HG03460 (cell line): ENCODE data around the gene STK40.

Experiments
- ATAC-seq: cut with Tn5 transposase; IDR thresholded peaks from one replicate; pipeline ENCODE4 v1.9.1; 2021; ENCODE audit not compliant: unreplicated experiment

STK40 gene

GRCh38 chr1:36398370-36398977 is 12.8 kb upstream of the STK40 start:
- ATAC-seq, result no peak

- peak; percentile 85 for ATAC-seq
Observed at GRCh38 chr1:36397378-36398230, 11.9 kb upstream of the STK40 start, which contains the start of gene LSM10. Gene LSM10 (minus strand): TSS chr1:36397908. CDS start chr1:36394129, 3,779 bp downstream.

GRCh38 chr1:36397083-36397377 is 11.3 kb upstream of the STK40 start:
- peak; percentile 34 for ATAC-seq

- no peak for ATAC-seq
Observed at GRCh38 chr1:36396359-36396758, 10.6 kb upstream of the STK40 start.

GRCh38 chr1:36393686-36394085 is 8.0 kb upstream of the STK40 start:
- ATAC-seq, result no peak

- ATAC-seq, result no peak
Observed at GRCh38 chr1:36392836-36393235, 7.1 kb upstream of the STK40 start.

- ATAC-seq, result no peak
Observed at GRCh38 chr1:36391271-36391670, 5.5 kb upstream of the STK40 start.

- ATAC-seq, result no peak
Observed at GRCh38 chr1:36390411-36390810, 4.7 kb upstream of the STK40 start.

GRCh38 chr1:36389999-36390398 is 4.3 kb upstream of the STK40 start:
- ATAC-seq, result no peak

- no peak for ATAC-seq
Observed at GRCh38 chr1:36389261-36389660, 3.5 kb upstream of the STK40 start.

- ATAC-seq, result no peak
Observed at GRCh38 chr1:36387141-36387949, 1.6 kb upstream of the STK40 start.

GRCh38 chr1:36386265-36387140 is 779 bp upstream of the STK40 start:
- ATAC-seq, result peak; percentile 53

GRCh38 chr1:36384542-36385409 is 948 bp downstream of the STK40 start:
- ATAC-seq, result no peak

GRCh38 chr1:36383240-36383639 is 2.5 kb downstream of the STK40 start:
- ATAC-seq, result no peak

GRCh38 chr1:36382669-36383068 is 3.1 kb downstream of the STK40 start:
- ATAC-seq, result no peak

- ATAC-seq, result no peak
Observed at GRCh38 chr1:36382231-36382630, 3.5 kb downstream of the STK40 start.

GRCh38 chr1:36381405-36381804 is 4.3 kb downstream of the STK40 start:
- no peak for ATAC-seq

- no peak for ATAC-seq
Observed at GRCh38 chr1:36380782-36381181, 4.9 kb downstream of the STK40 start.

- no peak for ATAC-seq
Observed at GRCh38 chr1:36380143-36380619, 5.5 kb downstream of the STK40 start.
